DMS79 (cell line): ENCODE measurements around the gene MS4A14.
A peak's percentile ranks its signal among the peaks of the same experiment; 100 is the strongest.
"Not testable (repeated sequence)": the region's sequence is repeated elsewhere in the genome, so short reads cannot be mapped to it uniquely, and the experiment has no call there.

Experiments used
- DNase-seq: peaks from one replicate; lab custom pipeline; 2025; lab: John Stamatoyannopoulos, UW

The MS4A14 gene, protein sequence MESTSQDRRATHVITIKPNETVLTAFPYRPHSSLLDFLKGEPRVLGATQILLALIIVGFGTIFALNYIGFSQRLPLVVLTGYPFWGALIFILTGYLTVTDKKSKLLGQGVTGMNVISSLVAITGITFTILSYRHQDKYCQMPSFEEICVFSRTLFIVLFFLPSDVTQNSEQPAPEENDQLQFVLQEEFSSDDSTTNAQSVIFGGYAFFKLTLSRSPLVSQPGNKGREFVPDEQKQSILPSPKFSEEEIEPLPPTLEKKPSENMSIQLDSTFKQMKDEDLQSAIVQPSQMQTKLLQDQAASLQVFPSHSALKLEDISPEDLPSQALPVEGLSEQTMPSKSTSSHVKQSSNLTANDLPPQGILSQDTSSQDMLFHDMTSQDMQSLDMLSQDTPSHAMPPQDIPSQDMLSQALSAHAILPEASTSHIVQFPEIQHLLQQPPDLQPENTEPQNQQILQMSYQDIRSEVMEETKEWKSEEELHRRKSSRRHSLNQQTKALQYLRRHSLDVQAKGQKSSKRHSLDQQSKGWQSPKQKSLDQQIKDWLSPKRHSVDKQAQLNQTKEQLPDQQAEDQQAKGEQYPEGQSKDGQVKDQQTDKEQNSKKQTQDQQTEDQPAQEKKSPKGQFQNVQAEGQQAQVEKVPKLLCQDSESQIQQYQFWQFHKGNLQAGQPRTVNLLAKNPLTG

DNA sequence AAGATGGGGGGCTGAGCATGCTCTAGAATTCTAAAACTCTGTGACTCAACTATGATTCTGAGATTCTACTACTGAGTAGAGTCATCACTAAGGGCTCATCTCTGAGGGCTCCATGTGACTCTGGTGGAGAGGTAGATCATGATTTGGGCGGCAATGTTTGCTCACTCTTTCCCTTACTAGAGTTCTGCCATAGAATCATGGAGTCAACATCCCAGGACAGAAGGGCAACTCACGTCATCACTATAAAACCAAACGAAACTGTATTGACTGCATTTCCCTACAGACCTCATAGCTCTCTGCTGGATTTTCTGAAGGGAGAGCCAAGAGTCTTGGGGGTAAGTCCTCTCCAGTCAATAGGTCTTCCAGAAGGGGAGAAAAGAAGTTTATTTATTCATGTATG is at the start of gene MS4A14:
TSS of gene MS4A14 (plus strand) at position 78 of the 400 bp plus-strand sequence. CDS start at position 198, 120 bp downstream.
- no peak for DNase-seq

DNA sequence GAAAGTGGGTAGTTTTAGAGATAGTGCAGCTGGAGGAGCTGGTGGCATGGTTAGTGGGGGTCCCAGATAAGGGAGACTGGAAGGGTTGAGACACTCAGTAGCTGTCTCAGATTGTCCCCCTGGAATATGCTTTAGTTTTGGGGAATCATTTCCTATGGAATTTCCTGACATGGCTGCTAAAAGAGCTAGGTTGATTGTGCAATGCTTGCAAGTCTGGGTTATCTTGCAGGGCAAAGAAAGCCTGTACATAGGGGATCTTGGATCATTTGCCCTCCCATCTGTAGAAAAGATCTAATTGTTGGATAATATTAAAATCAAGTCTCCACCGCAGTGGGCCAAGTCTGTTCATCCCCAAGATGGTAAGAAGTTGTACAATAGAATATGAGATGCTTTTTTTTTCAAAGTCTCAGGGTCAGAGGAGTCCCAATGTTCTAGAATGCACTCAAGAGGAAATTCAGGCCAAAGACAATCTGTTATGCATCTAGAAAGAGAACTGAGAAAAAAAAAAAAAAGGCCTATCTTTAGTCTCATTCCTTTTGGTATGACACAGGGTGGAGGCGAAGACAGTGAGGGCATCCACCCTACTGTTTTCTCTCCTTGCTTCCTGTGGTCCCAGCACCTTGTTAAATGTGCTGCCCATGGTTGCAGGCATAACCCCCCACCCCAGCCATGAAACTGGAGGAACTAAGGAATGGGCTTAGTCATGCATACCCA is 49.0 kb upstream of the MS4A14 start:
- no peak for DNase-seq

DNA sequence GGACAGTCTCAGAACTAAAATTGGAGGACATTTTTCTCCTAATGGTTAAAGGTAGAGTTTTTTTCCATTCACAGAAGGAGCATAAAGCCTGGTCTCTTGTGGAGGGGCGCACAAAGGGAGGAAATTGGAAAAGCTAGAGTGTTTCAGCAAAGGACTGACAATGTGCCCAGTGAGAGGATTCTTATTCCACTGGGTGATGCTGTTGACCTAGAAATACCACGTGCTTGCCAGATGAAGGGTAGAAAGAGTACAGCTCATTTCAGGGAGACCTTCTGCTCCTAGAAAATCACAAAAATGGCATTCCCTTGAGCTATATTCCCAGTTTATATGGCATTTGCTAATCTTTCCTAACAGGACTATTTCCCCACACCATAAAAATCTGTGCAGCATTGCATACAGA is 48.1 kb upstream of the MS4A14 start:
- no peak for DNase-seq

DNA sequence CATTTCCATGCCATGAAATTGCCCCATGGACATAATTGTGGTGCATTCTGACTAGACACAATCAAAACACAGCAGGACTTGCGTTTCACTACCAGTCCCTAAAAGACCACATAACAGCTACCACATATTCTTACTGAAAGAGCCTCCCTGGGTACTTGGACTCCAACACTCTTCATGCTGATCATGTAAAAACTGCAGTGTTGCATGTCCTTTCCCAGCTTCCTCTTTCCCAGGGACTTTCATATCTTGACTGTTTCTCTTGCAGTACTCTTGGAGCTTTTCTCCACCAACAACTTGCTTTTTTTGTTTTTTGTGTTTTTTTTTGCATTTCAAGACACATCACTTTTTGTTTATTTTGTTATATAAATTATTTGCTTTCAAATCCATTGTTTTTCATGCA is 46.3 kb upstream of the MS4A14 start:
- DNase-seq, result no peak

DNA sequence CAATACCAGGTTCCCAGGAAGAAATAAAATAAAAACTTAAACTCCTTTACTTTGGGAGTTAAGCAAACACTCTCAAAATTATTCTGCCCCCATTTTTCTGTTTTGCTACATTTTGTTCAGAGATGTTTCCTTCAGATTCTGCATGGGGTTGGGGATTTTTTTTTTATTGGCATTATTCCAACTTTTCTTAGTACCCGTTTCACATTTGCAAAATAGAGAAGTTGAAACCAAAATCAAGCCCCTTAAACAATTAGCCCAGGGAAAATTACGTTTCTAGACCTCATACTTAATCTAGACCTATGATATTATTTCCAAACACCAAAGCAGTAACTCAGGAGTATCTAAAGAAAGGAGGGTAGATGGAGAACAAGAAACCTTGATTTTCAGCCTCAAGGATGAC is 38.5 kb upstream of the MS4A14 start:
- no peak for DNase-seq

DNA sequence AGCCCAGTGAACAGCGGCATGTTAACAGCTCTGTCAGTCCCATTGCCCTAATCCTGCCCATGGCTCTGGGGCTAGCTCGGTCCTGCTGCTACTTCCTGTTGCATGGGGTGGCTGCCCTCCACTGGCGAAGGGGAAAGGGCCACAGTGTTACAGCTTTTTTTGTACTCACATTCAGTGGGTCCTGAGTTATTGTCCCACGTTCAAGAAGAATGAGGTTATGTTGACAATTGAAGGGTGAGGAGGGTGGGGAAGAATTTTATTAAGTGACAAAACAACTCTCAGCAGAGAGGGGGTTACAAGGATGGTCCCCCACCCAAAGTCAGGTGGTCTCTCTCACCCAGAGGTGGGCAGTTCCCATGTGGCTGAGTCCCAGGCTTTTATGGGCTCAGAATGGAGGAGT is 35.6 kb upstream of the MS4A14 start:
- no peak for DNase-seq

DNA sequence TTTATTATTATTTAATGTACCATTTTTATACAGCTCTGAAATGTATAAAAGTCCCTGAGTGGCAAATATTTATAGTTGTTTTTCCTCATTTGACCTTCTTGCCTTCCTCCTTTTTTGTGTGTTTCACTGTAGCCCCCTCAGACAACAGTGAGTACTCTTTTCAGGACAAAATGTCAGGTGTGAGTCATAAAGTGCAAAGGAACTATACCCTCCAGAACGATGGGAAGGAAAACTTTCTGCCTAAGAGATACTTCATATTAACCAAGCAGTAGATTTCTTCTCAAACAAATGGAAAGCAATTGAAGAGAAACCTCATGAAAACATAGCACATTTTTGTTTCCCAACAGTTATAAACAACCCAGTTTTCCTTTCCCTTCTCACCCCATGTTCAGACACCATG is 34.0 kb upstream of the MS4A14 start:
- no peak for DNase-seq

DNA sequence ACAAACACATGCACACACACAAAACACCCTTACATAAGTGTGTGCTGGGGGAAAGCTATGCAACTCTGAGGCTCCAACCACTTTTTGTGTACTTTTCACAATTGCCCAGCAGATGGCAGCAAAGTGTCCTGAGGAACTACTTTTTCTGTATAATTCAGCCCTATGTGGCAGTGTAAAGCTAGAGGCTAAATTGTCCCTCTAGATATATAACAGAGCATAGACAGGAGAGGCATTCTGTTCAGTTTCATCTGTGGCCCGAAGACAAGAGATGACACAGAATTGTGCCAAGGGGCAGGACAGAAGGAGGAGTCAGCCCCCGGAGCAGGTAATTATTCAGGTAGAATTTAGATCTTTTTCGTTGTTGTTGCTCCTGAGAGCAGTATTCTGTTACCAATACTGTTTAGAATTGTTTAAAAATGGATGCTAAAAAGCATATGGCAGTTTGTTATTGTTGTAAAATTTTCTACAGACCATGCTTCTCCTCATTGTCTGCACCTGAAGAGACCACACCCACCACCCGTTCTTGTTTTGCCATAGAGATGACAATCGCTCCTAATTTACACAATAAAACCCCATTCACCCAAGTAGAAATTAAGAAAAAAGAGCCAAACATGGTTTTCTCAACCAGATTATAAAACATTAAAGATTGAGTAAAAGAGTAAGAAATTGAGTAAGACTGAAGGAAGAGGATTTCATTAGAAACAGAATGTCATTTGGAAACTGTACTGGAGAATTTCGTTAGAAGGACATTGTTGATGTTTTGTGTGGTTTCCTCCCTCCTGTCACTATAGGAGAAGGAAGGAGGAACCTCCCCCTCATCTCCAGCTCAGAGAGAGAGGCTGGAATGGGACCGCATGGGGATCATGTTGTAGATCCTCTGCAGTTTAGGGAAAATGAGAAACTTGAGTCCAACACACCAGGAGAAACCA is 32.5 kb upstream of the MS4A14 start:
- peak; percentile 17 for DNase-seq

DNA sequence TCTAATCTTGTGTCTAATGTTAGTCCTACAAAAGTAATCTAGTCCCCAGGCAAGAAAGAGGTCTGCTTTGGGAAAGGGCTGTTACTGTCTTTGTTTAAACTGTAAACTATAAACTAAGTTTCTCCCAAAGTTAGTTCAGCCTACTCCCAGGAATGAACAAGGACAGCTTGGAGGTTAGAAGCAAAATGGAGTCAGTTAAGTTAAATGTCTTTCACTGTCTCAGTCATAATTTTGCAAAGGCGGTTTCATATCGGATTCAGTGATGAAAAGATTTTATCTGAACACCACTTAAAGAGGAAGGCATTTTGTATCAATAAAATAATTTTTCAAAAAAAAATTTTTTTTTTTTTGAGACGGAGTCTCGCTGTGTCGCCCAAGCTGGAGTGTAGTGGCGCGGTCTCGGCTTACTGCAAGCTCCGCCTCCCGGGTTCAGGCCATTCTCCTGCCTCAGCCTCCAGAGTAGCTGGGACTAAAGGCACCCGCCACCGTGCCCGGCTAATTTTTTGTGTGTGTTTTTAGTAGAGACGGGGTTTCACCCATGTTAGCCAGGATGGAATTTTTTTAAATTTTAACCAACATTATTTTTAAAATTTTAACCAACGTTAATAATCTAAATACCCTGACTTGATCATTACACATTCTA is 29.9 kb upstream of the MS4A14 start:
- not testable (repeated sequence) for DNase-seq

DNA sequence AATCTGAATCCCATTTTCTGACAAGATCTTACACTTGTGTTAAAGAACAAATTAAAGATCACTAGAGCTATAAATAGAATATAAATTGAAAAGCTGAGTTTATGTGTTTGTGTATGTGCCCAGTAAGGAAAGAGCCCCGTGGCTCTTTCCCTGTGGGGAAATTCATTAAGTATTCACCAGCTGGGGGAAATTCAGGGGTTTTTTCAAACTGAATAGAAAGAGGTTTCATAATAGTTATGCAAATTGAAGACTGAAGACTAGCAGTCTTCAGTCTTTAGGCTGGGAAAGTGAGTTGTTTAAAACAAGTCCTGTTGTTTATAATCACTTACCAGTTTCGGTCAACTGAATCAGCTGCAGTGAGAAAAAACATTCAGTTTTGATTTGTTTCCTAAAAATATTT is 29.2 kb upstream of the MS4A14 start:
- DNase-seq, result no peak

DNA sequence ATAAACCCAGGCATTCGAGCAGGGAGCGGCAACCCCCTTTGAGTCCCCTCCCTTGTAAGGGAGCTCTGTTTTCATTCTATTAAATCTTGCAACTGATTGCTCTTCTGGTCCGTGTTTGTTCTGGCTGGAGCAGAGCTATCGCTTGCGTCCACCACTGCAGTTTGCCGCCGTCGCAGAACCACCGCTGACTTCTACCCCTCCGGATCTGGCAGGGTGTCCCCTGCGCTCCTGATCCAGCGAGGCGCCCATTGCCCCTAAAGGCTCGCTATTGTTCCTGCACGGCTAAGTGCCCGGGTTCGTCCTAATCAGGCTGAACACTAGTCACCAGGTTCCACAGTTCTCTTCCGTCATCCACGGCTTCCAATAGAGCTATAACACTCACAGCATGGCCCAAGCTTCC is 28.4 kb upstream of the MS4A14 start:
- DNase-seq, result no peak

DNA sequence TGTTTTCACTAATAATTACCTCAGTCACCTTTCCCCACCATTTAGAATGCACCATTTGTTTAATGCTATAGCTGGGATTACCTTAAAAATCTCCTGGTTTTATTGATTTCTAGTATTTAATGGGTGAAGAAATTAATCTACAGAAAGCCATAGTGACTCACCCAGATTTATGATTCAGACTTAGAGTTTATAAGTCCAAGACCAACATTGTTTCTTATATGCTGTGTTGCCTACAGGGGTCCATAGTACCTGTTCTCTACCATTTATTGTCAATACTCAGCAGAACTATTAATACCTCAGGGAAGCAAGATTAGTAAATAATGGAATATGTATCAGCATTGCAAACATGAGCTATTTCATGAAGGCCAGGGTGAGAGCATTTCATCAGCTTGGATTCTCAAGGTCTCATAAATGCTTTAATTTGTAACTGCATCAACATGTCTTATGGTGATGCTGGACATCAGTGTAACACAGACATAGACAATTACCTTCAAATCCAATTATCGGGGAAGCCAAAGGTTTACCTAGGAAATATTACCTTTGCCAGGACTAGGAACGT is 25.9 kb upstream of the MS4A14 start:
- DNase-seq, result no peak

DNA sequence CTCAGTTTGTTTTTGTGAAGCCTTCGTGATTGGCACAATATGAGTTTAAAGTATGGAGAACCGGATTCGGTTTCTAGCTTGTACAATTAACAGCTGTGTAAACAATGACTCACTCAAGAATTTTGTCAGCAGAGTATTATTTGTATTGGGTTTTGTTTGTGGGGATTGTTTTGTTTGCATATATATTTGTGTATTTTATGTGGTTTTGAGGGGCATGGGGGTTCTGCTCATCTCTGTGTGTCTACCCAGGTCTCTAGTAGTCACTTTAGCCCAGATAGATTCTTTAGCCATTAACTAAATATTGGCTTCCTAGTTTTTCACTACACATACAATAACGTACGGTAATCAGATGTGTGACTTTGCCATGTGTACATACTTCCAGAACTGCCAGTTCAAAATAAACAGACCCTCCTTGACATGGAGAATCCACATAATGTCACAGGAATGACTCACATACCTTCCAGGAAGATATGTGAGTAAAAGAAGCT is 25.4 kb upstream of the MS4A14 start:
- peak; percentile 37 for DNase-seq

DNA sequence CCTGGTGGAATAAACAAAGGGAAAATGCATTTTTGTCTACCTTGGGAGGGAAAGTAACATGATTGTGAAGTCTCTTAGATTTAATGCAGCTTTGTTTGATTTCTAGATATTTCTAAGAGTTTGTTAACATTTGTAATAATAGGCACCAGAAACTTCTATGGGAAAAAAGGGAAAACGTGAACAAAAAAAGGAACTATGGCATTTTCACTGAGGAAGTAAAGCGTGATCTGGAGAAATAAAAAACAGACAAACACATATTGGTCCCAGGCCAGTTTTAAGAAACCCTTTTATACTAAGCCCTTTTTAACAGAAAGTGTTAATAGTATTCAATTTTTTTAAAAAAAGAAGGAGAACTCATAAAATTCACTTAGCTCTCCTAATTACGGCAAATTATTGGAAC is 24.9 kb upstream of the MS4A14 start:
- no peak for DNase-seq

DNA sequence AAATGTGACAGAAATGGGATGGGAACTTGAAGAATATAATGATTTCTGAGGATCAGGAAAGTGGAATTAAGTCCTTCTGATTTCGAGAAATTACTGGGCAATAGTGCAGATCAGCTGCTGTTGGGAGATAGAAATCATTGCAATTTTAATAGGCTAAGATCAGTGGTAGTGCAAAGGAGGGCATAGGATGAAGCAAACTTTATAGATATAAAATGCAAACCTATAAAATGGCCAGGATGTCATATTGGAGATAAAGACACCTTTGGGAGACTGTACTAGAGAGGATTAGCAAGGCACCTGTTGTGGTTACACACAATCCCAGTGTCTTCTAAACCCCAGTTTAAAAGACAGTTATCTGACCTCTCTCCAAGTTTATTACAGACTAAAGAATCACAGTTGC is 24.4 kb upstream of the MS4A14 start:
- no peak for DNase-seq

DNA sequence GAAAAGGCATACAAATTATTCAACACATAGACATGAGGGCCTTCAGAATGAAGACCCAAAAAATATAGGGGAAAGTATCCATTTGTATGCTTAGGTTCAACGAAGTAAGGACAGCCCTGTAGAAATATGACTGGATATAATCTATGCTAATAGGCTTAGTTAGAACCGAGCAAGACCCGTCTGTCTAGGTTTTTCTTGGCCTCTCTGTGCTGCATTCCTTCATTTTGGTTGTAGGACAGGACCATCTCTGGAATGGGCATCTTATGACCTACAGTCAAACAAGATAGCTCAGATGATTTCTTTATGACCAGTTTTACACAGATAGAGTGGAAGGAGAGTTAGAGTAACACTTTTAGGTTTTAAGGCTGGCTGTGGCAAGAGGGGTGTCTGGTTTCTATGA is 23.5 kb upstream of the MS4A14 start:
- no peak for DNase-seq

DNA sequence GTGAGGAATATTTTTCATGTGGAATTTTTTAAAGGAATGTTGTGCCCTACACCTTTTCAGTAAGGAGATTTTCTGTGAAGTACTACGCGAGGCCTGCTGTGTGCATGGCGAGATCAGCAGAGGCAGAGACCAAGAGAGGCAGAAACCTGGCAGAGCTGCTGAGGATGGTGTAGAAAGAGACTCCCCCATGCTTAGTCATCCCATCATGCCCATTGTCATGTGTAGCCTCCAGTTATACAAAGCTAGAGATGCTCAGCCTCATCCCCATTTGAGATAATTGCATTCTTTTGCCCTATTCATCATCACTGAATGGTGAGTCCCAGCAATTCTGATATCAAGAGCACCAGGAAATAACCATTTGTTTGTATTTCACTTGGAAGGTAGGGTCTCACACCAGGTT is 20.9 kb upstream of the MS4A14 start:
- DNase-seq, result no peak

DNA sequence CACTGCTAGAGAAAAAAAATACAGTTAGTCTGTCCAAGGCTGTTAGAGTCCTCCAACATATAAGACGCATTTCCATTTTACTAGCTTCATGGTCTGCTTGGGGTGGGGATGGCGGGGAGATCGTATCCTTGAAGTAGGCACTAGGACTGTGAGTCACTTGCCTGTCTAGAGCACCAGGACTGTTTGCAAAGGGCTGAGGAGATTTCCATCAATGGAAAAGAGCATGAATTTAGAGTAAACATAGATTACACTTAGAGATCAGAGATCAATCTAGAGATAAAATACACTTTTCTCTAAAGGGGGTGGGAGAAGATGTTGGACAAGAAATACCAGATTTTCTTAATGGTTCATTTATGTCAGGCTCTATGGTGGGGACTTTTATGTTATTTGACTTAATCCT is 19.7 kb upstream of the MS4A14 start:
- peak; percentile 22 for DNase-seq

DNA sequence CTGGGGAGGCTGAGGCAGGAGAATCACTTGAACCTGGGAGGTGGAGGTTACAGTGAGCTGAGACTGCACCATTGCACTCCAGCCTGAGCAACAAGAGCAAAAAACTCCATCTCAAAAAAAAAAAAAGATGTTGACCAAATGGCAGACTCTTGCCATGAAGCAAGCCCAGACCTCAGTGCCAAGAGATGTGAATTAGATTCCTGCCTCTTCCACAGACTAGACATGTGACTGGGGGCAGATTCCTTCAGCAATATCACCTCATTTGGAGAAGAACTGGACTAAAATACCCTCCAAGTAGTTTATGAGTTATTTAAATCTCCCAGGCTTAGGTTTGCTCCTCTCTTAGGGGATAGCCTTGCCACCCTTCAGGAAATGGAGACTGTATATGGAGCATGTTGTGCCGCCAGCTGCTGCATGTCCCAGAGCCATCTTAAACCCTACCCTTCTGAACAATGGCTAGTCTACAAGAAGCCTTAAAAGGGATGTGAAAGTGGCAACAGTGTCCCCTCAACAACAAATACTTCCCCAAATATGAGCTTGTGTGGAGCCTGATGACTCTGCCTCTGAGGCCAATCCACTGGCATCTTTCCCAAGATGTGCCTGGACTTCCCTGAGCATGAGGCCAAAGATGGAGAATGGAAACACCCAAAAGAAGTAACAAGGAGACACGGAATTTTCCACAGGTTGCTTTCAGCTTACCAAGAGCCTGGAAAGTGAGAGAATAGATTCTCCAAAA is 18.7 kb upstream of the MS4A14 start:
- DNase-seq, result no peak

DNA sequence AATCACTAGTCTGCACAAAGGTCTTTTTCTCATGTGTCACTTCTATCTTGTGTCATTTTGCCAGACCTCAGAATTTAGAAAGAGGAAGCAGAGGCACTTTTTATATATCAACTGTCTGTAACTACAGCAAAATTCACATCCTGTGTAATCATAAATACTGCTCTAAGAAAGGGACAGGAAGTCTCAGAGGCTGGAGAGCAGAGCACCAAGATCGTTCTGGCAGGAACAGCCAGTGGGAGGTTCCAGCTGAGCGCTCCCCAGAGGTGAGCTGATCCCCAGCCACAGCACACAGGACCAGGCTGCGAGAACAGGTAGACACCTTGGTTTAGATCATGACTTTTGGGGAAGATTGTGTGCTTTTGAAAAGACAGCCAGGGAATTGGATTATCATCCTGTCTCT is 17.9 kb upstream of the MS4A14 start, which contains the start of gene MS4A7:
TSS of gene MS4A7 (plus strand) at position 179 of the 400 bp plus-strand sequence. CDS start 4,610 bp downstream, outside the sequence.
- DNase-seq, result no peak
